ACC112 (cell line): ENCODE measurements around the gene PSEN1.

Source experiments
- H2AFZ ChIP-seq: fragments of 200-600 bp; sonication (generic); one replicate; pipeline ENCODE4 v1.6.0; 2017; ENCODE audit warnings: antibody characterized with exemption, low read length; ENCODE audit not compliant: unreplicated experiment
- H3K27ac ChIP-seq: fragments of 200-600 bp; sonication (generic); 2 replicates; pipeline ENCODE4 v1.5.1; 2014; ENCODE audit warnings: low read depth, mild to moderate bottlenecking, antibody characterized with exemption, low read length, moderate library complexity
- H3K27me3 ChIP-seq: fragments of 200-600 bp; sonication (generic); 2 replicates; pipeline ENCODE4 v1.6.1; 2014; ENCODE audit warnings: mild to moderate bottlenecking, antibody characterized with exemption, low read length, moderate library complexity, mixed read lengths; ENCODE audit not compliant: insufficient read depth
- H3K36me3 ChIP-seq: fragments of 200-600 bp; sonication (generic); 2 replicates; pipeline ENCODE4 v1.6.1; 2016; ENCODE audit warnings: mild to moderate bottlenecking, antibody characterized with exemption, low read length, moderate library complexity, mixed read lengths; ENCODE audit not compliant: insufficient read depth
- H3K4me1 ChIP-seq: fragments of 200-600 bp; sonication (generic); one replicate; pipeline ENCODE4 v1.6.1; 2016; ENCODE audit warnings: low read length, mixed read lengths; ENCODE audit not compliant: insufficient read depth, unreplicated experiment, control insufficient read depth
- H3K4me3 ChIP-seq: fragments of 200-600 bp; sonication (generic); 2 replicates; pipeline ENCODE4 v1.5.1; 2014; ENCODE audit warnings: mild to moderate bottlenecking, low read depth, low read length
- H3K79me2 ChIP-seq: fragments of 200-600 bp; sonication (generic); one replicate; pipeline ENCODE4 v1.6.0; 2016; ENCODE audit warnings: low read length; ENCODE audit not compliant: control insufficient read depth, unreplicated experiment, insufficient read depth

Gene PSEN1

DNA sequence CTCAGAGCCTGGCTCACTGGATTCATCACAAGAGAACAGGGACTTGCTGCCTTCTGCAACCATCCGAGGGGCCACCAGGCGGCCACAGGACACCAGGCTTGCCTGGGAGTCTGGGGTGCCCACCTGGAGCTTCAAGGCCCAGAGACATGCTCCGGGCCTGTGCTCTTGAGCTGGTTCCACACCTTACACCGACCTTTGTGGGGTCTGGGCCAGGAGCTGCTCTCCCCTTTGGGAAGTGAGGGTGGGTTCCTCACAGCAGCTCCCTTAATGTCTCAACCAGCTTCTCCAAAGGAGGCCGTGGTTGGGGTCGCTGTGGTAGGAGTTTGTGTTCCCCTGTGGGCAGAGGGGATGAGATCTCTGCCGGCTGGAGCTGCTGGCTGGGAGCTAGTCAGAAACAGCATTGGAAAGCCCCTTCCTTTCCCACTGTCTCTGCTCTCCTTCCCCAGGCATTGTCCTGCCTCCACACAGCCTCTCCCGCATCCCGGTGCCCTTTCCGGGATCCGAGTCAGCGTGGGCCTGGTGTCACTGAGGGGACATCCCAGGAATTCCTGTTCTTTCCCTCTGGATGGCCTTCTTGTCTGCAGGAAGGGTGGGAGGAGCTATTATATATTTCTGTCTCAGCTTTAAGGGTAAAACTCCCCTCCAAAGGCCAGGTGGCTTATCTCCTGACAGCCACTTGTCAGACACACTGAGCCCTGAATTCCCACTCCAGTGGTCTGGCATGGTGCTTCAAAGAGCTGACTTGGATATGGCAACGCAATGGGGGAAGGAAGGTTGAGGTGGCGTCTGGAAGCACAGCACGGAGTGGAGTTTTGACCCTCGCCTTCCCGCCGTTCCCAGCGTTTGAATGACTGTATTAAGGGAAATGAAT is 95.9 kb downstream of the PSEN1 start:
- Histone ChIP-seq H3K36me3 (no peaks in the 10 kb centered on the region), H3K4me3 (no peak overlapping the region), H3K27me3 (peaks cover 26% of the 10 kb centered on the region), H3K4me1 (peaks cover 33% of the 10 kb centered on the region), H3K79me2 (no peaks in the 10 kb centered on the region), H3K27ac (no peak overlapping the region), H2AFZ (no peak overlapping the region)

DNA sequence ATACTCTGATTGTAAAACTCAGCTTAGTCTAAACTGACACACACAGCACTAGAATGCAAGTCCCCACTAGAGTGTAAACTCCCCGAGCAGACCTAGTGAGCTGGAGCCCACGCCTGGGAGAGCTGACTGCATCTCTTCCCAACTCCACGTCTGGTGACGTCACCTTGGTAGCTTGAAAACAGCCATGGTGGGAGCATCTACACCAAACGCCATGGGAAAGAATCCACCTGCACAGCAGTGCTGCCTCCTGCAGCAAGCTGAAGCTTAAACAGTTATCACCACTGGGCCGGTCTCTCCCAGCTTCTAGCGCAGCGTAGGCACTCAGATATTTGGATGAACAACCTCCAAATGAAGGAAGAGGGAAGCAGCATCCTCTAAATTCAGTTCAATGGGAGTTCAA is 96.7 kb downstream of the PSEN1 start:
- peaks cover 33% of the 10 kb centered on the region for H3K27me3 ChIP-seq
- H2AFZ ChIP-seq: no peak overlapping the region
- no peaks in the 10 kb centered on the region for H3K36me3 ChIP-seq
- peaks cover 26% of the 10 kb centered on the region for H3K4me1 ChIP-seq
- H3K27ac ChIP-seq: no peak overlapping the region
- H3K4me3 ChIP-seq: no peak overlapping the region
- H3K79me2 ChIP-seq: no peaks in the 10 kb centered on the region

DNA sequence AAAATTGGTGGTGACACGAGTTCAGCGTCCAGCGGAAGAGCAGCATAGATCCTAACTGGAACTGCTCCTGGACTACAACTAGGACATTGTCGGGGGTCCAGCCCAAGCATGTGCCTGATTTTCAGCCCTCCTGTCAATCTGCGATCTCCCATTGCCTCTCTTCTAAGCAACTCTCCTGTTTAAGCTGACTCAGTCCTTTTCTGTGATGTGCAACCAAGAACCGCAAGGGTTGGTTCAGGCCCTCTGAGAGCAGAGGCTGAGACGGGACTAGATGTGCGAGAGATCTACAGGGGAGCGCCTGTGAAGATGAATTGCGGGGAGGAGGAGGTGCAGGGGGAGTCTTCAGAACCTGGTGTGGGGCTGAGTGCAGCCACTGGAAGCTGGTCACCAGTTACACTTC is 97.3 kb downstream of the PSEN1 start:
- Histone ChIP-seq H3K4me1 (peaks cover 25% of the 10 kb centered on the region), H3K4me3 (no peak overlapping the region), H3K36me3 (no peaks in the 10 kb centered on the region), H3K27ac (no peak overlapping the region), H2AFZ (no peak overlapping the region), H3K27me3 (peaks cover 33% of the 10 kb centered on the region), H3K79me2 (no peaks in the 10 kb centered on the region)

DNA sequence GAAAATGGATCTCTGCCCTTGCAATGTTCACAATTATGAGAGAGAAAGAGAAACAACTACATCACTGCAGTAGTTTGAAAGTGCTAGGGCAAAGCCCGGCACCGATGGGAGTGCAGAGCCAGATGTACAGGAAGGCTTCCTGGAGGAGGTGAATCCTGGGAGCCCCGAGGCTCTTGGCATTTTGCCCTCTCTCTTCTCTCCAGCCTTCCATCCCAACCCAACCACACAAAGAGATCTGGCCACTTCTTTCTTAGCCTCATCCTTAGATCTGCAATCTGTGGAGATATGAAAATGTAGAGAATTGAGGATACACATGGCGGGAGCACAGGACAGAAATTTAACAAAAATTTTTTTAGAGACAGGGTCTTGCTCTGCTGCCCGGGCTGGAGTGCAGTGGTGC is 97.7 kb downstream of the PSEN1 start:
- H3K27me3 ChIP-seq: peaks cover 33% of the 10 kb centered on the region
- no peak overlapping the region for H3K27ac ChIP-seq
- H3K4me1 ChIP-seq: peaks cover 25% of the 10 kb centered on the region
- H2AFZ ChIP-seq: no peak overlapping the region
- H3K4me3 ChIP-seq: no peak overlapping the region
- no peaks in the 10 kb centered on the region for H3K36me3 ChIP-seq
- H3K79me2 ChIP-seq: no peaks in the 10 kb centered on the region

DNA sequence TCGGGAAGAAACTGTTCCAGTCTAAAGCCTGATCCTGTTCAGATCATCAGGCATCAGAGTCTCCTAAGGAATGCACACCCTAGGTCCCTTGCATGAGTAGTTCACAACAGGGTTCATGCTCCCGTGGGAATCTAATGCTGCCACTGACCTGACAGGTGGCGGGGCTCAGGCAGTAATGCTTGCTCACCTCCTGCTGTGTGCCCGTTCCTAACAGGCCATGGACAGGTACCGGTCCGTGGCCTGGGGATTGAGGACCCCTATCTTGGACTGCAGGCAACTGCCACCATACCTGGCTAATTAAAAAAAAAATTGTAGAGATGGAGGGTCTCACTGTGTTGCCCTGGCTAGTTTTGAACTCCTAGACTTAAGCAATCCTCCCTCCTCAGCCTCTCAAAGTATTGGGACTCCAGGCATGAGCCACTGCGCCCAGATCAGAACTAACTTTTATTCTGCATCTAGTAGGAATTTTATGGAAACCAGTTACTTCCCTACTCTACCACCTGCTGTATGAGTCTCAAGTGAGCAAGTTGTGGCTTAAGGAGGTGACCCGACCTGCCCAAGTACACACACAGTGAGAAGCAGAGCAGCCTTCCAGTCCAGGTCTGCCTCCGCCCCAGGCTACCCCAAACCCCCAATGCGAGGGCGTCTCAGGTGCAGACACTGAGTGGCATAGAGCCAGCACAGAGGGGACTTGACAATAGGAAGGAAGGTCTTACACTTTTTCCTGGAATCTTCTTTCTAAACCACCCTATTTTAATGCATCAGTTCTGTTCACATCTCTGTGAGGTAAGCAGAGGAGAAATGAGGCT is 98.5 kb downstream of the PSEN1 start:
- H3K79me2 ChIP-seq: no peaks in the 10 kb centered on the region
- H3K36me3 ChIP-seq: no peaks in the 10 kb centered on the region
- H3K4me1 ChIP-seq: peaks cover 28% of the 10 kb centered on the region
- peaks cover 33% of the 10 kb centered on the region for H3K27me3 ChIP-seq
- H3K4me3 ChIP-seq: no peak overlapping the region
- H2AFZ ChIP-seq: no peak overlapping the region
- no peak overlapping the region for H3K27ac ChIP-seq

DNA sequence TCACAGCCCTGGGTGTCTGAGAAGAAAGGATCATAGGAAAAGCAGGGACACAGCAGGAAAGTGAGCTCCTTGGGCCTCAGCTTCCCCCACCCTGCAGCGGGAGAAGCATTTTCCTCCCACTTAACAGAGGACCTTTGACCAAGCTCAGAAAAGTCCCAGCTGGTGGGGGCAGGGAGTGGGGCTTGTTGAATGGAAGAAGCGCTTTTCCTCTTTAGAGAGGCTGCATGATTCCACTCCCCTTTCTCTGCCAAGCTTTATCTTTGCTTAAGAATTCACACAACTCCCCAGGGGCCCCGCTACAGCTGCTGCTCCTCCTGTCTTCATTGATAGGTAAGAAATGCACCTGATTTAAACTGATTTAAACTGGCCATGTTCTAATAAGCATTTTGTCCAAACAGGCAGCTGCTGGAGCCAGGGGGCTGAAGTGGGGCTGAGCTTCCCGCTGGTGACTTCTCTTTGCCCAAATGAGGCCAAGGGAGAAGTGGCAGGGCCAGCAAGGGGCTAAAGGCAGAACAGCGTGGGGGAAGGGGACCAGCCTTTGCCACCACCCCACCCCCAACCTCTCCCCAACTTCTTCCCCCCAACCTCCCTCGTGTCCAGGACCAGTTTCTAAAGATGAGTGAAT is 99.3 kb downstream of the PSEN1 start:
- H3K4me3 ChIP-seq: no peak overlapping the region
- H3K27me3 ChIP-seq: peaks cover 33% of the 10 kb centered on the region
- peaks cover 31% of the 10 kb centered on the region for H3K4me1 ChIP-seq
- no peak overlapping the region for H3K27ac ChIP-seq
- H2AFZ ChIP-seq: no peak overlapping the region
- no peaks in the 10 kb centered on the region for H3K36me3 ChIP-seq
- no peaks in the 10 kb centered on the region for H3K79me2 ChIP-seq

DNA sequence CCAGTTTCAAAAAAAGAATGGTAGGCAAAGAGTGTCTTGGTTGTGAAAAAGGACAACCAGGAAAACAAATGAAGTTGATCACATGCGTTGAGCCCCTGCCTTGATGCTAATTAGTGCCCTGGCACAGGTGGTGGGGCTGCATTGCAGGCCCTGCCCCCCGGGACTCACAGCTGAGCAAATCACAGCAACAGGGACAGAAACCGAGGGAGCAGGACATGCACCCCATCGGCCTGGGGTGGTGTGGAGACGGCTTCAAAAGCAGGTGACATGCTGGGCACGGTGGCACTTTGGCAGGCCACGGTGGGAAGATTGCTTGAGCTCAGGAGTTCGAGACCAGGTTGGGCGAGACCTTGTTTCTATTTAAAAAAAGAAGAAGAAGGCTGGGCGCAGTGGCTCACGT is 99.8 kb downstream of the PSEN1 start:
- no peak overlapping the region for H2AFZ ChIP-seq
- peaks cover 33% of the 10 kb centered on the region for H3K27me3 ChIP-seq
- peaks cover 31% of the 10 kb centered on the region for H3K4me1 ChIP-seq
- no peak overlapping the region for H3K27ac ChIP-seq
- no peaks in the 10 kb centered on the region for H3K79me2 ChIP-seq
- no peaks in the 10 kb centered on the region for H3K36me3 ChIP-seq
- H3K4me3 ChIP-seq: no peak overlapping the region

DNA sequence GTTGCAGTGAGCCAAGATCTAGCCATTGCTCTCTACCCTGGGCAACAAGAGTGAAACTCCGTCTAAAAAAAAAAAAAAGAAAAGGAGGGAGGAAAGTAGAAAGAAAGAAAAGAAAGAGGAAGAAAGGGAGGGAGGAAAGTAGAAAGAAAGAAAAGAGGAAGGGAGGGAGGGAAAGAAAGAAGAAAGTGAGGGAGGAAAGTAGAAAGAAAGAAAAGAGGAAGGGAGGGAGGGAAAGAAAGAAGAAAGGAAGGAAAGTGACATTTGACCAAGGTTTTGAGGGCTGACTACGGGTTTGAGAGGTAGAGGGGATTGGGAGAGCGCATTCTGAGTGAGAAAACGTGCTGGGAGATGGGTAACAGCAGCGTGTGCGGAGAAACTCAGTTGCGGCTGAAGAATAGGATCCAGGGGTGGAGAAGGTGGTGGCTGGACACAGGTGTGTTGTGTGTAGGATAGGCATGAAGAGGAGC is 100.5 kb downstream of the PSEN1 start:
- Histone ChIP-seq H3K4me3 (no peak overlapping the region), H2AFZ (no peak overlapping the region)

DNA sequence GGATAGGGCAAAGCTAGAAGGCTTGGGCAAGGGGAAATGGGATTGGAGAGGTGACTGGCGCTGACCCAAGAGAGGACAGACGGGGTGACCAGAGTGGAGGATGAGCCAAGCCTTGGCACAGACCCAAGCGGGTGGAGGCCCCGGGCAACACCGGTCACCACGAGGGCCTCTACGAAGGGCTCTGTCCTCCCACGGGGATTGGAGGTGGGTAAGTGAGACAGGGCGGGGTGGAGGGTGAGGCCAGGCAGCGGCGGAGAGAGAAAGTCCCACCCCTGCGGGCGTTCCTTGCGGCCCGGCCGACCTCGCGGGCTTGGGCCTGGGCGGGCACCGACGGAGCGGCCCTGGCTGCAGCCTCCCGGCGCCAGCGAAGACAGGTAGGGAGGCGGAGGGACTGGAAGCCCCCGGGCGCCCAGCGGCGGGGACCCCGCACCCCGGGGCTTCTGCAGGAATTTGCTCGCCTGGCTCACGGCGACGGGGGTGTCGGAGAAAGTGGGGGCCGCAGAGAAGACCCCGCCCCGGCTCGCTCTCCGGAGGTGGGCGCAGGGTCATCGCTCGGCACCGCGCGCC is 101.0 kb downstream of the PSEN1 start, which contains the start of gene PAPLN:
PAPLN (plus strand) TSS at position 288 of the 567 bp plus-strand sequence. CDS start 2,273 bp downstream, outside the sequence.
- Histone ChIP-seq H3K27me3 (peaks cover 33% of the 10 kb centered on the region), H3K36me3 (no peaks in the 10 kb centered on the region), H3K4me3 (peak within 1 kb of the TSS; percentile 77), H3K79me2 (no peaks in the 10 kb centered on the region), H3K4me1 (peaks cover 31% of the 10 kb centered on the region), H2AFZ (peak within 1 kb of the TSS; percentile 48), H3K27ac (no peak within 1 kb of the TSS)

More for the DNA sequence above, 100.5 kb downstream of the PSEN1 start:
- no peak overlapping the region for H3K27ac ChIP-seq
- no peaks in the 10 kb centered on the region for H3K79me2 ChIP-seq
- no peaks in the 10 kb centered on the region for H3K36me3 ChIP-seq
- H3K27me3 ChIP-seq: peaks cover 33% of the 10 kb centered on the region
- H3K4me1 ChIP-seq: peaks cover 31% of the 10 kb centered on the region

DNA sequence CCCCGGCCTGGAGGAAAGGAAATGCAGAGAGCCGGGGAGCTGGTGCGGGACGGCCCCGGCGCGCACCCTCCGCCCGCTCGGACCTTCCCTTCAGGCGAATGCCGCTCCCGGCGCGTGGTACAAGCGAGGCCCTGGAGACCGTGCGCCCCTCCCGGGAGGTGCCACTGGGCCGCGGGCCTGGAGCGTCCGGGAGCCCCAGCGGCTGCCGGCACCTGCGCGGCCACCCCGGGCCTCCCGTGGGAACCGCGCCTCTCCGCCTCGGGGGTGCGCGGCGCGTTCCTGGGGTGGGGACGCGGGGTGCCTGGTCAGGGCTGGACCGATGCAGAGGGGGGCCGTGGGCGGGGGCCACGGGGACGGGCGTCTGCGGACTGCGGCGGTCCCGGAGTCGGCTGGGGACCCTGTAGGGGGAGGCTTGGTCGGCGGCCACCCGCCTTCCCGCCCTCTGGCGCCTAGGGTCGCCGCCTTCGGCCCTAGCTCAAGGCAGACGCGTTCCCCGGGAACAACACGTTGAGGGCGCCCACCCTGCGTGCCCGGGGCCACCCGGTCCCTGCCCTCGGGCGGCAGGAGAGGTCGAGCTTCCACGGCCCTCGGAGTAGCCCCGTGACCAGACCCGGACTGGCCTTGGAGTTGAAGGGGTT is 101.6 kb downstream of the PSEN1 start:
- no peak overlapping the region for H3K27ac ChIP-seq
- no peaks in the 10 kb centered on the region for H3K79me2 ChIP-seq
- H3K36me3 ChIP-seq: no peaks in the 10 kb centered on the region
- peaks cover 33% of the 10 kb centered on the region for H3K27me3 ChIP-seq
- H2AFZ ChIP-seq: peak overlapping the region; percentile 48
- H3K4me3 ChIP-seq: peak overlapping the region; percentile 77
- peaks cover 31% of the 10 kb centered on the region for H3K4me1 ChIP-seq
